ENCODE data around the gene TRIM26.

- TF ChIP-seq EP300 (IDR thresholded peaks at IDR 0.05; ENCODE audit: borderline replicate concordance in 1 of 2, low read depth in 1 of 2, low read length in 1 of 2) (no peak), JUND (IDR thresholded peaks at IDR 0.05) (no peak), POLR2AphosphoS5 (IDR thresholded peaks at IDR 0.05; ENCODE audit: low read depth, low read length) (no peak), MEF2A (IDR thresholded peaks at IDR 0.05; ENCODE audit: borderline replicate concordance, low read depth) (no peak), NRF1 (IDR thresholded peaks at IDR 0.05; ENCODE audit: low read depth, low read length) (no peak), TCF12 (IDR thresholded peaks at IDR 0.05) (no peak), TAF1 (IDR thresholded peaks at IDR 0.05; ENCODE audit: borderline replicate concordance, low read depth, low read length) (no peak), RCOR1 (IDR thresholded peaks at IDR 0.05; ENCODE audit: low read length) (no peak), FOXJ3 (CRISPR knock-in tag; IDR thresholded peaks at IDR 0.05) (no peak), CHD2 (IDR thresholded peaks at IDR 0.05; ENCODE audit: low read length, partially characterized antibody) (no peak), SMC3 (IDR thresholded peaks at IDR 0.05; ENCODE audit: low read depth, low read length) (no peak)
- TF ChIP-seq, protein P1, sequence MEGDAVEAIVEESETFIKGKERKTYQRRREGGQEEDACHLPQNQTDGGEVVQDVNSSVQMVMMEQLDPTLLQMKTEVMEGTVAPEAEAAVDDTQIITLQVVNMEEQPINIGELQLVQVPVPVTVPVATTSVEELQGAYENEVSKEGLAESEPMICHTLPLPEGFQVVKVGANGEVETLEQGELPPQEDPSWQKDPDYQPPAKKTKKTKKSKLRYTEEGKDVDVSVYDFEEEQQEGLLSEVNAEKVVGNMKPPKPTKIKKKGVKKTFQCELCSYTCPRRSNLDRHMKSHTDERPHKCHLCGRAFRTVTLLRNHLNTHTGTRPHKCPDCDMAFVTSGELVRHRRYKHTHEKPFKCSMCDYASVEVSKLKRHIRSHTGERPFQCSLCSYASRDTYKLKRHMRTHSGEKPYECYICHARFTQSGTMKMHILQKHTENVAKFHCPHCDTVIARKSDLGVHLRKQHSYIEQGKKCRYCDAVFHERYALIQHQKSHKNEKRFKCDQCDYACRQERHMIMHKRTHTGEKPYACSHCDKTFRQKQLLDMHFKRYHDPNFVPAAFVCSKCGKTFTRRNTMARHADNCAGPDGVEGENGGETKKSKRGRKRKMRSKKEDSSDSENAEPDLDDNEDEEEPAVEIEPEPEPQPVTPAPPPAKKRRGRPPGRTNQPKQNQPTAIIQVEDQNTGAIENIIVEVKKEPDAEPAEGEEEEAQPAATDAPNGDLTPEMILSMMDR (IDR thresholded peaks at IDR 0.05), result no peak
- TF ChIP-seq, protein P2, sequence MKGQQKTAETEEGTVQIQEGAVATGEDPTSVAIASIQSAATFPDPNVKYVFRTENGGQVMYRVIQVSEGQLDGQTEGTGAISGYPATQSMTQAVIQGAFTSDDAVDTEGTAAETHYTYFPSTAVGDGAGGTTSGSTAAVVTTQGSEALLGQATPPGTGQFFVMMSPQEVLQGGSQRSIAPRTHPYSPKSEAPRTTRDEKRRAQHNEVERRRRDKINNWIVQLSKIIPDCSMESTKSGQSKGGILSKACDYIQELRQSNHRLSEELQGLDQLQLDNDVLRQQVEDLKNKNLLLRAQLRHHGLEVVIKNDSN (IDR thresholded peaks at IDR 0.05; ENCODE audit: borderline replicate concordance, low read depth), result no peak
- TF ChIP-seq, protein P3, sequence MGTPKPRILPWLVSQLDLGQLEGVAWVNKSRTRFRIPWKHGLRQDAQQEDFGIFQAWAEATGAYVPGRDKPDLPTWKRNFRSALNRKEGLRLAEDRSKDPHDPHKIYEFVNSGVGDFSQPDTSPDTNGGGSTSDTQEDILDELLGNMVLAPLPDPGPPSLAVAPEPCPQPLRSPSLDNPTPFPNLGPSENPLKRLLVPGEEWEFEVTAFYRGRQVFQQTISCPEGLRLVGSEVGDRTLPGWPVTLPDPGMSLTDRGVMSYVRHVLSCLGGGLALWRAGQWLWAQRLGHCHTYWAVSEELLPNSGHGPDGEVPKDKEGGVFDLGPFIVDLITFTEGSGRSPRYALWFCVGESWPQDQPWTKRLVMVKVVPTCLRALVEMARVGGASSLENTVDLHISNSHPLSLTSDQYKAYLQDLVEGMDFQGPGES (IDR thresholded peaks at IDR 0.05; ENCODE audit: low read depth, low read length), result no peak
Observed at GRCh38 chr6:30234356-30234755, 21.1 kb upstream of the TRIM26 start.

Measured in SK-N-SH (cell line).